GM10847 (cell line): ENCODE measurements around the gene RIPK3.

Experiments used
- POLR2A ChIP-seq: IDR thresholded peaks from 2 replicates; pipeline ENCODE4 v1.6.1; 2011; ENCODE audit not compliant: insufficient read length; ENCODE audit errors: extremely low read depth

RIPK3 gene

DNA sequence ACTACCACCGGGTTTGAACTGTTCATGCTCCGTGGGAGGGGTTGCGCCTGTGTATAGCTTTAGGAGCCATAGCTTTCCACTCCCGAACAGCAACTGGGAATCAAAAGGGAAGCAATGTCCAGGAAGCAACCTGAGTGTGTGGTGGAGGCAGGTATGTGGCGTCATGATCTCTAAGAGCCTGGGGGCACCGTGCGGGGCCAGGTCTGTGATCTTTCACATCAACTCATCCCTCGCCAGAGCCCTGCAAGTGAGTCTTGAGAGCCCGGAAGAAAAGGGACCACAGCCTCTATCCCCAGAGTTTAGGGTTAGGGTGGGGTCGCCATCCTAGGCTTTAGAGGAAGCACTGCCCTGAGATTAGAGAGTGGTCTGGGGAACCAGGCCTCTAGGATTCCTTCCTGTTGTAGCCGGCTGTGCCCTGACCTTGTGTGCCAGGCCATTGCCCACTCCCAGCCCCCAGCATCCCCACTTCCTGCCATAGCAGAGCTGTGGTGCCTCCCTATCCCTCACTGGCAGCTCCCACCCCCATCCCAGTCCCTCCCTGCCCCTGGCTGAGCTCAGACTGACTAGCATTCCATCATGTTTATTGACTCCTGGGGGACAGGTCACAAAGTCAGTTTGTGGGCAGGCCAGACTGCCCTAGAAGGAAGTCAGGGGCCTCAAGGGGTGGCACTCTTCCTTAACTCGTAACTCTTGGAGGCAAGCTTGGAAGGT lies 4.2 kb downstream of the RIPK3 start:
- TF ChIP-seq POLR2A = no peak

DNA sequence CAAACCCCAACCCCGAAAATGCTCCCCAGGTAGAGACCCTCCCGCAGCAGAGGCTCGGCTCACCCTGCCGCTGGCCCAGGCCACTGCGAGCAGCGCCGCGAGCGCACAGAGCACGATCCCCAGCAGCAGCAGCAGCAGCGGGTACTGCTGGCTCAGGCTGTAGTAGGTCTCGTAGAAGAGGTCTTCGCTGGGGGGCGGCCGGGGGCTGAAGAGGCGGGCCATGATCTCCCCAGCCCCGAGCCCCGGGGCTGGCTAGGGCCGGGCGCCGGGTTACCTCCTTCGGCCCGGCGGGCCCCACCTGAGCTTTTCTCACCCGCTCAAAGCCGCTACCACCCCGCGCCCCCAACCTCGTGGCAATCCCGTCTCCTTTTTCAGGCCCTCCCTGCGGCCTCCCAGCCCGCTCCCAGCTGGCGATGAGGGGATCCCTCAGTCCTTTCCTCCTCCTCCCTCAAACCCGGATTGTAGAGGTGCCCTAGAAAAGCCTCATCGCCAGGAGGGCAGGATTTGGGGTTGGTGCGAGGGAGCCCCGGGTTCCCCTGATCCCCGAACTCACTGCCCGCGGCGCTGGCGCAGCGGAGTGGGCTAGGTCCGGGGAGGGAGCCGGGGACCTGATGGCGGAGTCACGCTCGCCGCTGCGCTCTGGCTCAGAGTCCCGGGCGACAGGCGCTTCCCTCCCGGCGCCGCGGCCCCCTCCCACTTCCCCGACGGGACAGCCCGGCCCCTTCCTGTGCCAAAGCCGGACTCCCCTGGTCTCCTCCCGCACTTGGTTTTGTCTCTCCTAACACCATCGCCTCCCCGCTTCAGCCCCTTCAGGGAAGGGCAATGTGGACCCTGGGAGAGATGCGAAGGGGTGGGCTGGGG lies 5.1 kb downstream of the RIPK3 start, which contains the start of gene ADCY4:
ADCY4 (minus strand) TSS at position 641 of the 861 bp plus-strand sequence; CDS start at position 222, 419 bp downstream.
- TF ChIP-seq POLR2A = no peak

DNA sequence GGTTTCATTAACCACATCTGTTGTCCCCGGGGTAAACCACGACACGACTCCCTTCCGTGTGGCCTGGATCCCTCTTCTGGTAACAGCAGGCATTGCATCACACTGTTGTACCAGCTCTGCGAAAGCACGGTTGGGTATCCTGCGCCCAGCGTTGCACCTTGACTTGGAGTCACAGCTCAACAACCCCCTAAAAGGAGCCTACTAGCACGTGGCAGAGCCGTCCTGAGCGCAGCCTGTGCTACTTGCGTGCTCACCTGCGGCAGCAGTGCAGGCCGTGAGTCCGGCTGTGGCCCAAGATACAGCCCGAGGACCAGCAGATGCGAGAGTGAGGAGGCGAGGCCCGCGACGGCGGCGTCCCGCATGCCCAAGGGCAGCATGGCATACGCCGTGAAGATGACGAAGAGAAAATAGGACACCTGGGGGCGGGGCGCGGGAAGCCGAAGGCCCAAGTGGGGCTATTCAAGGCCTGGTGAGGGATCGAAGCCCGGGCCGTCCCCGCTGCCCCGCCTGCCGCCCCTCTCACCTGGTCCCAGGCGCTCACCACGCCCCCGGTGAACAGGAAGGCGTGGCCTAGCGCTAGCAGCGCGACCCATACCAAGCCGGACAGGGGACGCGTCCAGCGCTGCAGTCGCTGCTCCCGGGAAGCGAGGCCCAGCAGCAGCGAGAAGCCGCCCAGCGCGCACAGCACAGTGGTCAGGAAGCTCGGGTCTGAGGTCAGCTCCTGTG lies 7.4 kb downstream of the RIPK3 start:
- no peak for TF ChIP-seq POLR2A

DNA sequence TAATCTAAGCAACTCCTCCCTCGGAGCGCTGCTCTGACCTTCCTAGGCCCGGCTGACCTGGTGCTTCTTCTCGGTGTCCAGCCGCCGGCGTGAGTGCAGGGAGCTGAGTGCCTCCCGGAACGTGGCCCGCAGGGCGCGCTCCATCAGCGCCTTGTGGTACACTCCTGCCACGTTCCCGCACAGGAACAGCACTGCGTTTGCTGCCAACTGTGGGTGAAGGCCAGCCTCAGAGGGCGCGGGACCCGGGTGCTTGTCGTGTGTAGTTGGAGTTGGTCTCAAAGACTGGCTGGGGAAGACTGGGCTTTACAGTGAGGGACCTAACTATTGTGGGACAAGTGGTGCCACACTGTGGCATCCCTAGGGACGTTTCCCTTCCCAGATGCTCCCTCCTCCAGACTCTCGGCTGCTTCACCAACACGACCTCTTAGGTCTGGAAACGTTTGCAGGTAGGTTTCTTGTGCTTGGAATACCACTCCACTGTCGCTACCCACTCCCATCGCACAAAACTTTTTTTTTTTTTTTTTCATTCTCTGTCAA lies 8.0 kb downstream of the RIPK3 start:
- TF ChIP-seq POLR2A = no peak

DNA sequence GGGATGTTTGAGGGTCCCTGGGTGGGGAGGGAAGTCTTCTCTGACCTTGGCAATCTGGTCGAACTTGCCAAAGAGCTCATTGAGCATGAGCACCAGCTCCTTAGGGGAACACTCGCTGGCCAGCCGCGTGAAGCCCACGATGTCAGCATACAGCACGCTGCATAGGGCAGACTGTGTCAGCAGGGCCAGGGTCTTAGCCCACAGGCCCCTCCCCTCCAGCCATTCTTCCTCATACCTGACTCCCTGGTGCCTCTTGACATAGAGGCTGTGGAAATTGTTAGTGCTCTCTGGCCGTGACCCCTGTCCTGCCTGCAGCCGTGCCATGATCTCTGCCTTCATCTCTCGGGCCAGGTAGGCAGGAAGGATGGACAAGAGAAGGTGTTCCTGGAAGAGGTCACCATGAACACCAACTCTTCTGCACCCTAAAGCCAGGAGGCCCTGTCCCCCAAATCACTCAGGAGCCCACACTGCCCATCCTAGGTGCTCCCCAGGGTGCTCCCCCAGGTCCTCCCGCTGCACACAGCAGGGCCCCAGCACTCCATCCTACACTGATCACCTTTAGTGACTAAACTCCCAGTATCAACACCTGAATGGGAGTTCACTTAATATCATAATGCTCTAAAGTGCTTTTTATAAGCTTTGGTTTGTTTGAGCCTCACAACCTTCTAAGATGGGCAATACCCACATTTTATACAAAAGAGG lies 8.7 kb downstream of the RIPK3 start:
- no peak for TF ChIP-seq POLR2A

DNA sequence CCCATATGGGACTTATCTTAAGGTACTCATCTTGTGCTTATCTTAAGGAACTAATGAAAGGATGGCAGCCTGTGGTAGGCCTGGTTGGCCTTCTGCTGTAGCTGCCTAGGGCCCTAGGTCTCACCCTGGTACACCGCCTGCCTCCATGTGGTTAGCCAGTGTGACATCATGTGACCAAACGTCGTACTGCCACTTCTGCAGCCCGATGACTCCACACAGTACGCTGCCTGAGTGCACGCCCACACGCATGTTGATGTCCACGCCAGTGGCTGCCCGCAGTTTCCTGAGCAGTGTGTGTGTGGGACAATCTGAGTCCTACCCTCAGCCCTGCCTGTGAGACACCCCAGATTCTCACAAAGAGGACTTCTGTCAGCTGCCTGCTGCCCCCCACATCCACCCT lies 10.1 kb downstream of the RIPK3 start:
- no peak for TF ChIP-seq POLR2A

DNA sequence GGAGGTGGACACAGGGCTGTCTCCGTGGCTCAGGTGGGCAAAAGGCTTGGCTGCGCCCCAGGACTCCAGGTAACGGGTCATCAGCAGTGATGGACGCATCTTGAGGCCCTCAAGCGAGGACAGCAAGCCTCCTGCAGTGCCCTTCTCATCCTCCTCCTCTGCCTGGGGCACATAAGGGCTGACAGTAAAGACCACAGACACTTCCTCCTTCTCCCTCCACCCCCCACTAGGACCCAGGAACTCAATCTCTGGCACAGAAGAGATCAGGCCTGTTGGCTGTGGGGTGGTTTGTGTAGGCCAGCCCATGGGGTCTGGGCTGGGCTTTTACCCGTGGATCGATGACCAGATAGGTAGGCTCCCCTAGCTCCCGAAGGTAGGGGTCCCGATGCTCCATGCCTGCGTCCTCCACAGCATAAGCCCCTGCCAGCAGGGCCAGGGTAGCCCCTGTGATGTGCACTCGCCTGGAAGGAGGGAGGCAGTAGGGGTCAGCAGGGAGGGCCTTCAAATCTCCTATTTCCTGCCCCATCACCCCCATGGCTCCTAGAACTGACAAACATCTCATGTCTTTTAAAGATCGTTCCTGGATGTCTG lies 10.6 kb downstream of the RIPK3 start:
- no peak for TF ChIP-seq POLR2A

DNA sequence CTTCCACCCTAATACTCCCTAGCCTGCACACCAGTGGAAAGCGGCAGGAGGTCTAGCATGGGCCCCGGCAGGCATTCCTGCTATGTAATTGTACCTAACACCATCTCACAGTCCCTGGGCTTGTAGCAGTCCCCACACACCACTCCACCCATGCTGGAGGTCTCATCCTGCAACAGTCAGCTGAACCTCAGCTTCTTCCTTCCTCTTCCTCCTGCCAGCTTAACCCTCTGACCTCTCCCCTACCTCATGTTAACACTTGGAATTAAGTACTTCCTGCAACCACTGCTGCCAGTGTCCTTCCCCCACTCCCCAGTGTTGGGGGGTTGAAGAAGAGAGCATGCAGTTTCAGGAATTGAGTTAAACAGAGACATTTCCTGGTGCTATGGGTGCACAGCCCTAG lies 12.5 kb downstream of the RIPK3 start:
- TF ChIP-seq POLR2A = no peak

DNA sequence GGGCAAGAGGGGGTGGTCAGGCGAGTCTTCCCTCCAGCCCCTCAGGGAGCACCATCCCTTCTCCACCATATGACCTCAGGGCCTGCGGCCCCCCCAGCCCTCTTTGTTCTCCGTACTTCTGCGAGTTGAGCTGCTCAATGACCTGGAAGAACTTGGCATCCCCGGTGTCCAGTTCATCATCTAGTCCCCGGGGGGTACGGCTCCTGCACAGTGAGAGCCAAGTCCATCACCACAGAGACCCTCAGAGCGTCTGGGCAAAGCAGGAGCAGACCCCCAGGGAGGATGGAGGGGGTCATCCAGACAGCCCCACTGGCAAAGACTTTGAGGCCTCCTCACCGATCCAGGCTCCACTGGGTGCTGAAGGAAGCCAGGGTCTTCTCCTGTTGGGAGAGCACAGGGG lies 13.8 kb downstream of the RIPK3 start:
- TF ChIP-seq POLR2A = no peak

DNA sequence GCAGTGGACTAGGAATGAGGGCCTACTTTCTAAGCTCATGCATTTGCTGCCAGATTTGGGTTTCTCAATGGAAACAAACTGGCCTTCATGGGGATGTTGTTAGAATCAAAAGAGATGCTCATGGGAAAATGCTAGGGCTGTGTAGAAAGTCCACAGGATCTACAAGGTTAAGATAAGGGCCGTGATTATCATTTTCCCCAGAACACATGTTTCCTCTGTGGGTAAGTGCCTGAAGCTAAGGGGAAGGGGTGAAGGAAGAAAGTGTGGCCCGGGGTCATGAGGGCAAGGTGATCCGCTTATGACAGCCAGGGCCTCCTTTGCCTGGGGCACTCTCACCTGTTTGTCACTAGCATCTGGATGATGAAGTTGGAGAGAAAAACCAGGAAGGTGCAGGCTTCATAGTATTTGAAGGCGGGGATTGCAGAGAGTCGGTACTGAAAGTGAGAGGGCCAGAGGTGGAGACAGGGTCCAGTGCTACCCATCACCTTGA lies 14.7 kb downstream of the RIPK3 start:
- no peak for TF ChIP-seq POLR2A

DNA sequence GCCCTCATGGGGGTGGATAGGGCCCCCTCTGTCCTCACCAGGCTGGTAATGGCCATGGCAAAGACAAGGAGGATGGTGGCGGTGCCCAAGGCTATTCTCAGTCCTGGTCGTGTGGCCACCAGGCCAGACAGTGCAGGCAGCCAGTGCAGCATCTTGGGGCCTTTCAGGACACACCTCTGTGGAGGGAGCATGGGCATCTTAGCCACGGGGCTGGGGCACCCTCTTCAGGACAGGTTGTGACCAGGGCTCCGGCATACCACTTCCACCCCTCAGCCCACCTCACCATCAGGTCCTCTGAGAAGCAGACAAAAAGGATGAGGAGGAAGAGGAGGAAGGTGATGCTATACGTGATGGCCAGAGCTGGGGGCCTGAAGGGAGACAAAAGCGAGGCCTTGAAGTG lies 15.8 kb downstream of the RIPK3 start:
- TF ChIP-seq POLR2A = no peak

DNA sequence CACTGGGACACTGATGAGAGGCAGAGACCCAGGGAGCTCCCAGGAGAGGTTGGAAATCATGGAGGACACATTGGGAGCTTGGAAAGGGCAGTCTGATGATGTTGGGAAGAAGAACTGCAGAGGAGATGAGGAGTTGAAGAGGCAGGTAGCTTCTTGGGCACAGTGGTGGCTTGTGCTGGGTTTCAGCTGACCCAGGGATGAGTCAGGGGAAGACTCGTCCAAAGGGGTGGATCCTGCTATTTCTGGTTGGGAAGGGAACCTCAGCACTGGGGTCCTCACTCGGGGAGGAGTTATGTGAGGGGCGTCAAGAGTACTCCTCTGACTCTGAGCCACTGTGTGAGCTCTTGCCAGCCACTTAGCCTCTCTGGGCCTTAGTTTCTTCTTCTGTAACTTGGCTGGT lies 16.4 kb downstream of the RIPK3 start:
- TF ChIP-seq POLR2A = no peak

DNA sequence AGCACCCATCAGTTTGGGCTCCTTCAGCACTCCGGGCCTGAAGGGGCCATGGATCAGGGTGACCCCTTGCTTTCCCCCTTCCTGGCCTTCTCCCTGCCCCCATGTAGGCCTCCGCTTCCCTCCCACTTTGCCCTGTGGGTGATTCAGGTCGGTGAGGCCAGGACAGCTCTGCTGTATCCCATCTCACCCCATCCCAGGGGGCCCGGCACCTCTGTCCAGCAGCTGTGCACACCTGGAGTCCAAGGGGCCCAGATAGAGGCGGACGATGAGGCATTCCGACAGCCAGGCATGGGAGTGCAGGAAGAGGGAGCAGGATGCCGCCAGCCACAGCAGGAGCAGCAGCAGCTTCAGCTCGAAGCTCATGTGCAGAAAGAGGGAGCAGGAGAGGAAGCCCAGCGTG lies 17.1 kb downstream of the RIPK3 start:
- TF ChIP-seq POLR2A = no peak

DNA sequence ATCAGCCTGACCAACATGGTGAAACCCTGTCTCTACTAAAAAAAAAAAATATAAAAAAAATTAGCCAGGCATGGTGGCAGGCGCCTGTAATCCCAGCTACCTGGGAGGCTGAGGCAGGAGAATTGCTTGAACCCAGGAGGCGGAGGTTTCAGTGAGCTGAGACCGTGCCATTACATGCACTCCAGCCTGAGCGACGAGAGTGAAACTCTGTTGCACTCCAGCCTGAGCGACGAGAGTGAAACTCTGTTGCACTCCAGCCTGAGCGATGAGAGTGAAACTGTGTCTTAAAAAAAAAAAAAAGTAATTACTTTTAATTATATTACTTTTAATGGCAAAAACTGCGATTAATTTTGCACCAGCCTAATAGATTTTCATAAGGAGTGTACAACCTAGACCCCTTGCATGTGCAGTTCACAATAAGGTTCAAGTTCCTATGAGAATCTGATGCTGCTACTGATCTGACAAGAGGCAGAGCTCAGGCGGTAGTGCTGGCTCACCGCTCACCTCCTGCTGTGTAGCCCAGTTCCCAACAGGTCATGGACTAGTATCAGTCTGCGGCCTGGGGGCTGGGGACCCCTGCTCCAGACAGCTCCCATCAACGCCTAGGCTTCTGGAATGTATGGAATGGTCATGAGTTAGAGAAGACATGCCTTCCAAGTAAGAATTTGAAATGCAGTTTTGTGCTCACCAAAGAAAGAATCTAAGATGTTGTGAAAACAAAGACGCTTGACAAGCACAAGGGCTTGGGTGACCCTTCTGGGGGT lies 18.4 kb downstream of the RIPK3 start:
- TF ChIP-seq POLR2A = no peak
